ENCODE data around the gene FAM9C. TPM values are rescaled to one million over a fixed set of nuclear protein-coding genes. Genes with fewer than 3 reads are reported as not detected.

FAM9C gene
- total and polyA plus RNA-seq, 7 experiments from 2014 or later, result 0.16 to 0.19 TPM; not detected in 5

DNA sequence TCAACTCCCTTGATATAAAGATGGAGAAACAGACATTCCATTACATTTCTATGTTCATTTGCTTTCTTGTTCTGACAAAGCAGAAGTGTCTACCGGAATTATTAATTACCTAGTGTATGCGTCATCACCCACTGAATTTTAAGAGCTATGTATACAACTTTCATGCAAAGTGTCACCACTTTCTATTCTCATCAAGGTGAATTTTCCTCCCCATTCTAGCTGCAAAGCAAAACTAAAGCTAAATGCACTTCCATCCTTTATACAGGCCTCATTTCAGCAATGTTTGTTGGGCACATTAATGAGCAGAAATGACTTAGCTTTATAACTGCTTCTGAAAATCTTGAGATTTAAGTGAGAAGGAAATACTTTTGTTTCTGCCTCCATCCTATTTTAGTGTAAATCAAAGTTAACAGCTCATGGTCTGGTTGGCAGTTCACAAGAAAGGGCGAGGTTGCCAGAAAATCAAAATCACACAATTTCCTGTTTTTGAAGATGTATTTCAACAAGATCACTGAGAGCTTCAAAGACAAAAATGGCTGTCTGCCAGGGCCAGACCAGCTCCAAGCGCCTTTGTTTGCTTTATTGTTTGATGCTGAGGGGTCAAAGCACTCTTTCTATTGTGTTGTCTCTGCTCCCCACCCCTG is 7.2 kb upstream of the FAM9C start:
- peak overlapping the region; percentile 93 to 96 (median 95) for H3K27ac Mint-ChIP-seq
- no peaks in the 10 kb centered on the region for H3K27me3 Mint-ChIP-seq
- intact Hi-C loops (cut with micrococcal nuclease), result loop anchor here (1.0 to 2.0 kb wide), 7 partner anchors 9 to 76 kb away; partner anchors contain the start of gene TMSB4X (in 1 of the 2)
- peaks cover 14 to 93% (median 81%) of the 10 kb centered on the region in 7 donors for H3K4me1 Mint-ChIP-seq
- peaks cover 0 to 18% (median 0%) of the 10 kb centered on the region in 5 donors for H3K36me3 Mint-ChIP-seq
- no peaks in the 10 kb centered on the region for H3K9me3 ChIP-seq (ENCODE audit: control insufficient read depth in 2 of 3, low read length in 3 of 3)
- peak overlapping the region; percentile 74 for H3K27ac ChIP-seq (ENCODE audit: low read depth, low read length)
- DNase-seq, result peak in 7 of 9 donors; percentile 69 to 87 (median 79)
- CTCF ChIA-PET, result interaction anchor here (0.9 to 2.1 kb wide), 16 partner anchors 9 to 105 kb away, joined by 3 to 18 read pairs (median 4); no protein-coding TSS in a partner anchor
- H3K27me3 ChIP-seq (ENCODE audit: control insufficient read depth in 2 of 2, insufficient read depth in 2 of 2, low read length in 2 of 2), result no peaks in the 10 kb centered on the region
- no peaks in the 10 kb centered on the region for H3K36me3 ChIP-seq (ENCODE audit: control insufficient read depth in 2 of 3, insufficient read depth in 3 of 3, low read length in 3 of 3)
- peaks cover 39 to 85% of the 10 kb centered on the region in 2 donors for H3K4me1 ChIP-seq (ENCODE audit: control insufficient read depth in 2 of 2, insufficient read depth in 2 of 2, low read length in 2 of 2)
- peak overlapping the region; percentile 46 to 80 (median 58) for H3K4me3 Mint-ChIP-seq
- H3K4me3 ChIP-seq (ENCODE audit: low read length), result peak overlapping the region; percentile 25
- ATAC-seq, result peak; percentile 84
- POLR2A ChIA-PET, result interaction anchor here (0.8 to 16.0 kb wide), 25 partner anchors 9 to 105 kb away, joined by 3 to 353 read pairs (median 6); partner anchors contain the start of gene TMSB4X
- peaks cover 0 to 15% (median 0%) of the 10 kb centered on the region in 11 donors for H3K9me3 Mint-ChIP-seq

DNA sequence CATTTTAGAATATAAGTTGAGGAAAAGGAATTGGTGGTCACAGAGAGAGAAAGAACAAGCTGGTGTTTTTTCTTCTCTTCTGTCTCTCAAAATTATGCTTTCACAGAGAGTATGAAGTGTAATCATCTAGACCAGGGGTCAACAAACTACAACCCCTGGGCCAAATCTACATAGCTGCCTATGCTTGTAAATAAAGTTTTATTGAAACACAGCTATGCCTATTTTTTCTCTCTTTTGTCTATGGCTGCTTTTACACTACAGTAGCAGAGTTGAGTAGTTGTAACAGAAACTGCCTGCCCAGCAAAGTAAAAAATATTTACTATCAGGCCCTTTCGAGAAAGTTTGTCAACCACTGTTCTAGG is 6.7 kb upstream of the FAM9C start:
- no peaks in the 10 kb centered on the region for H3K36me3 ChIP-seq (ENCODE audit: control insufficient read depth in 2 of 3, insufficient read depth in 3 of 3, low read length in 3 of 3)
- H3K9me3 Mint-ChIP-seq, result peaks cover 0 to 15% (median 0%) of the 10 kb centered on the region in 11 donors
- DNase-seq, result no peak
- H3K4me3 Mint-ChIP-seq, result peak overlapping the region in 9 of 10 donors; percentile 46 to 80 (median 59)
- H3K4me1 ChIP-seq (ENCODE audit: control insufficient read depth in 2 of 2, insufficient read depth in 2 of 2, low read length in 2 of 2), result peaks cover 39 to 86% of the 10 kb centered on the region in 2 donors
- H3K27me3 ChIP-seq (ENCODE audit: control insufficient read depth in 2 of 2, insufficient read depth in 2 of 2, low read length in 2 of 2), result no peaks in the 10 kb centered on the region
- no peak overlapping the region for H3K4me3 ChIP-seq (ENCODE audit: low read length)
- POLR2A ChIA-PET, result interaction anchor here (0.8 to 16.0 kb wide), 23 partner anchors 9 to 104 kb away, joined by 3 to 353 read pairs (median 6); partner anchors contain the start of gene TMSB4X
- no peaks in the 10 kb centered on the region for H3K27me3 Mint-ChIP-seq
- H3K4me1 Mint-ChIP-seq, result peaks cover 14 to 94% (median 81%) of the 10 kb centered on the region in 7 donors
- peak overlapping the region; percentile 93 to 96 (median 95) for H3K27ac Mint-ChIP-seq
- H3K36me3 Mint-ChIP-seq, result peaks cover 0 to 18% (median 0%) of the 10 kb centered on the region in 5 donors
- CTCF ChIA-PET, result interaction anchor here (0.9 to 2.1 kb wide), 14 partner anchors 9 to 104 kb away, joined by 3 to 18 read pairs (median 4); no protein-coding TSS in a partner anchor
- peak overlapping the region; percentile 74 for H3K27ac ChIP-seq (ENCODE audit: low read depth, low read length)
- no peaks in the 10 kb centered on the region for H3K9me3 ChIP-seq (ENCODE audit: control insufficient read depth in 2 of 3, low read length in 3 of 3)
- intact Hi-C loops (cut with micrococcal nuclease), result loop anchor here (1.0 to 2.0 kb wide), 6 partner anchors 9 to 76 kb away; partner anchors contain the start of gene TMSB4X (in 1 of the 2)
- ATAC-seq, result no peak

GRCh38 chrX:13050151-13050550 is 5.7 kb upstream of the FAM9C start:
- no peak for ATAC-seq

GRCh38 chrX:13048280-13048679 is 3.9 kb upstream of the FAM9C start:
- Mint-ChIP-seq H3K27me3 (no peaks in the 10 kb centered on the region), H3K36me3 (peaks cover 0 to 14% (median 0%) of the 10 kb centered on the region in 5 donors), H3K27ac (peak overlapping the region; percentile 23 to 90 (median 81)), H3K4me3 (peak overlapping the region in 4 of 10 donors; percentile 7 to 58 (median 23)), H3K9me3 (peaks cover 0 to 8% (median 0%) of the 10 kb centered on the region in 11 donors), H3K4me1 (peaks cover 6 to 73% (median 61%) of the 10 kb centered on the region in 7 donors)
- H3K4me1 ChIP-seq (ENCODE audit: control insufficient read depth in 2 of 2, insufficient read depth in 2 of 2, low read length in 2 of 2), result peaks cover 39 to 69% of the 10 kb centered on the region in 2 donors
- POLR2A ChIA-PET, result interaction anchor here (0.6 to 16.0 kb wide), 10 partner anchors 9 to 92 kb away, joined by 3 to 353 read pairs (median 7); partner anchors contain the start of gene TMSB4X
- no peaks in the 10 kb centered on the region for H3K36me3 ChIP-seq (ENCODE audit: control insufficient read depth in 2 of 3, insufficient read depth in 3 of 3, low read length in 3 of 3)
- ATAC-seq, result no peak
- H3K4me3 ChIP-seq (ENCODE audit: low read length), result no peak overlapping the region
- intact Hi-C loops (cut with micrococcal nuclease), result no loop called here
- H3K27me3 ChIP-seq (ENCODE audit: control insufficient read depth in 2 of 2, insufficient read depth in 2 of 2, low read length in 2 of 2), result no peaks in the 10 kb centered on the region
- H3K9me3 ChIP-seq (ENCODE audit: control insufficient read depth in 2 of 3, low read length in 3 of 3), result no peaks in the 10 kb centered on the region
- CTCF ChIA-PET, result interaction anchor here (0.5 to 0.8 kb wide), 3 partner anchors 9 to 69 kb away, joined by 3 read pairs; no protein-coding TSS in a partner anchor
- H3K27ac ChIP-seq (ENCODE audit: low read depth, low read length), result no peak overlapping the region
- DNase-seq, result no peak

More at GRCh38 chrX:13050151-13050550, 5.7 kb upstream of the FAM9C start:
- Mint-ChIP-seq H3K4me1 (peaks cover 13 to 90% (median 77%) of the 10 kb centered on the region in 7 donors), H3K36me3 (peaks cover 0 to 18% (median 0%) of the 10 kb centered on the region in 5 donors), H3K9me3 (peaks cover 0 to 15% (median 0%) of the 10 kb centered on the region in 11 donors), H3K27me3 (no peaks in the 10 kb centered on the region), H3K27ac (peak overlapping the region; percentile 93 to 96 (median 94)), H3K4me3 (peak overlapping the region in 8 of 10 donors; percentile 8 to 80 (median 61))
- Histone ChIP-seq H3K27me3 (ENCODE audit: control insufficient read depth in 2 of 2, insufficient read depth in 2 of 2, low read length in 2 of 2) (no peaks in the 10 kb centered on the region), H3K4me1 (ENCODE audit: control insufficient read depth in 2 of 2, insufficient read depth in 2 of 2, low read length in 2 of 2) (peaks cover 39 to 82% of the 10 kb centered on the region in 2 donors), H3K36me3 (ENCODE audit: control insufficient read depth in 2 of 3, insufficient read depth in 3 of 3, low read length in 3 of 3) (no peaks in the 10 kb centered on the region), H3K9me3 (ENCODE audit: control insufficient read depth in 2 of 3, low read length in 3 of 3) (no peaks in the 10 kb centered on the region), H3K4me3 (ENCODE audit: low read length) (no peak overlapping the region), H3K27ac (ENCODE audit: low read depth, low read length) (peak overlapping the region; percentile 74)
- no peak for DNase-seq
- POLR2A ChIA-PET, result interaction anchor here (0.6 to 16.0 kb wide), 10 partner anchors 8 to 103 kb away, joined by 3 to 353 read pairs (median 20); partner anchors contain the start of gene TMSB4X
- CTCF ChIA-PET, result interaction anchor here (1.4 to 2.1 kb wide), 3 partner anchors 20 to 99 kb away, joined by 4 to 18 read pairs (median 6); no protein-coding TSS in a partner anchor
- intact Hi-C loops (cut with micrococcal nuclease), result loop anchor here in 1 of 2 donors (2.0 kb wide), 2 partner anchors 37 to 71 kb away; no protein-coding TSS in a partner anchor

DNA sequence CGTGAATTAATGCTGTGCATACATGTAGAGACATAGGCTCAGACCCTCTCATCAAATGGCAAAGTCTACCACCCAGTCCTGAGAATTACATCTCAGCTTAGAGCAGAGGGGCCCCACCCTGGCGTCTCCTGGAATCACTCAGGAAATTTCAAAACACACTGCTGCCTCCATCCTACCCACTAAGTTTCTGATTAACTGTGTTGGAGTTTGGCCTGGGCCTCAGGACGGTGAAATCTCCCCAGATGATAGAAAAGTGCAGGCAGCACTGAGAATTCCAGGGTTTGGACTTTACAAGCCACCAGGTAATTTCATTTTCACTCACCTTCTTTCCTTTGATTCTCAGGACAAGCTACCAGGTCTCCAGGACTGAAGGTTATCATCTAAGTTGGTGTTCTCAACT is 3.3 kb upstream of the FAM9C start:
- H3K4me3 Mint-ChIP-seq, result peak overlapping the region in 4 of 10 donors; percentile 32 to 58 (median 38)

More for the DNA sequence above, 3.3 kb upstream of the FAM9C start:
- Histone ChIP-seq H3K27me3 (ENCODE audit: control insufficient read depth in 2 of 2, insufficient read depth in 2 of 2, low read length in 2 of 2) (no peaks in the 10 kb centered on the region), H3K9me3 (ENCODE audit: control insufficient read depth in 2 of 3, low read length in 3 of 3) (no peaks in the 10 kb centered on the region), H3K36me3 (ENCODE audit: control insufficient read depth in 2 of 3, insufficient read depth in 3 of 3, low read length in 3 of 3) (no peaks in the 10 kb centered on the region), H3K27ac (ENCODE audit: low read depth, low read length) (peak overlapping the region; percentile 32), H3K4me1 (ENCODE audit: control insufficient read depth in 2 of 2, insufficient read depth in 2 of 2, low read length in 2 of 2) (peaks cover 33 to 70% of the 10 kb centered on the region in 2 donors), H3K4me3 (ENCODE audit: low read length) (no peak overlapping the region)
- ATAC-seq, result no peak
- Mint-ChIP-seq H3K27me3 (no peaks in the 10 kb centered on the region), H3K27ac (peak overlapping the region in 8 of 9 donors; percentile 57 to 90 (median 82)), H3K36me3 (peaks cover 0 to 14% (median 0%) of the 10 kb centered on the region in 5 donors), H3K4me1 (peaks cover 6 to 73% (median 62%) of the 10 kb centered on the region in 7 donors), H3K9me3 (peaks cover 0 to 8% (median 0%) of the 10 kb centered on the region in 11 donors)
- no peak for DNase-seq
- CTCF ChIA-PET, result interaction anchor here (0.7 to 0.8 kb wide), 2 partner anchors 44 to 69 kb away, joined by 3 read pairs; no protein-coding TSS in a partner anchor
- intact Hi-C loops (cut with micrococcal nuclease), result loop anchor here in 1 of 2 donors (2.0 kb wide), 1 partner anchor 15 kb away; no protein-coding TSS in a partner anchor
- POLR2A ChIA-PET, result interaction anchor here (0.6 to 16.0 kb wide), 13 partner anchors 14 to 127 kb away, joined by 3 to 353 read pairs (median 3); partner anchors contain the start of gene TMSB4X
